Measurements from ENCODE around the gene DYNLT1. TPM values are rescaled to one million over a fixed set of nuclear protein-coding genes. Genes with fewer than 3 reads are reported as not detected.

The DYNLT1 gene
- polyA plus RNA-seq, 1 donor from 2014 or later, result 320 TPM

DNA sequence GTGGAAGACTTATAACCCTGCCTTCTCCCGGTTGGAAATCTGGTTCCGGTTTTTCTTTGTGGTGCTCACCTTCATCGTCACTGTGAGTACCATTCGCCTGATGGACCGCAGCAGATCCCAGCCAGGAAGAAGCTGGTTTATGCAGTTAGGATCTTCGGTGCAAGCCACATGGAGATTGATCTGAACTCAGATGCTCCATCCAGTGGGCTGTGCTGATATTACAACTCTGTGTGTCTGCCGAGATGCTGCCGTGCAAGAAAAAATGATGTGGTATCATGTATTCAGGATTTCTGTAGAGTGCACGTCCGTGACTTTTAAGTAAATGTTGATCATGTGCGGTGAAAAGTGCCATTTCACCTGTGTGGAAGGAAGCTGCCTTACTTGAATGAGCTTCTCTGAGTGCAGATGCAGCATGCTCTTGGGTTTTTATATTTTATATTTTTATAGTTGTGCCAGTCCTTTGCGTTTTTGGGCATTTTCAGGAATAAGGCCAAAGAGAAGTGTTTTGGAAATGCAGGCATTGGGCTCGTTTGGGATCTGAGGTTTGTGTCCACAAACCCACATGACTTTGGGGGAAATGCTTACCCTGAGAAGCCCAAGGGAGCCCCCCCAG, 39.2 kb downstream of the DYNLT1 start:
- Histone ChIP-seq H3K27me3 (ENCODE audit: insufficient read depth, low read depth, low read length) (no peaks in the 10 kb centered on the region), H3K9me2 (ENCODE audit: insufficient read depth, low read length) (no peaks in the 10 kb centered on the region), H3K79me2 (replicated peaks; ENCODE audit: insufficient read depth, low read length) (no peaks in the 10 kb centered on the region), H3K9ac (ENCODE audit: low read length) (no peak overlapping the region), H3K9me3 (ENCODE audit: low read length) (no peaks in the 10 kb centered on the region), H3K4me3 (ENCODE audit: low read length) (no peak overlapping the region), H3K4me2 (ENCODE audit: low read length) (no peak overlapping the region), H3K36me3 (ENCODE audit: insufficient read depth, low read length) (no peaks in the 10 kb centered on the region), H2AFZ (ENCODE audit: low read depth, low read length) (no peak overlapping the region), H4K20me1 (ENCODE audit: insufficient read depth) (no peaks in the 10 kb centered on the region), H3K27ac (ENCODE audit: low read length) (no peak overlapping the region), H3F3A (ENCODE audit: insufficient read depth, low read length, poor library complexity, severe bottlenecking) (no peaks in the 10 kb centered on the region)
- no peak for TF ChIP-seq POLR2AphosphoS5 (IDR thresholded peaks at IDR 0.05)
- peak; percentile 42 for TF ChIP-seq MXI1 (conservative IDR thresholded peaks at IDR 0.05; ENCODE audit: poor library complexity, severe bottlenecking)
- TF ChIP-seq SMC3 (conservative IDR thresholded peaks at IDR 0.05; ENCODE audit: poor library complexity), result peak; percentile 93
- TF ChIP-seq, protein P1, sequence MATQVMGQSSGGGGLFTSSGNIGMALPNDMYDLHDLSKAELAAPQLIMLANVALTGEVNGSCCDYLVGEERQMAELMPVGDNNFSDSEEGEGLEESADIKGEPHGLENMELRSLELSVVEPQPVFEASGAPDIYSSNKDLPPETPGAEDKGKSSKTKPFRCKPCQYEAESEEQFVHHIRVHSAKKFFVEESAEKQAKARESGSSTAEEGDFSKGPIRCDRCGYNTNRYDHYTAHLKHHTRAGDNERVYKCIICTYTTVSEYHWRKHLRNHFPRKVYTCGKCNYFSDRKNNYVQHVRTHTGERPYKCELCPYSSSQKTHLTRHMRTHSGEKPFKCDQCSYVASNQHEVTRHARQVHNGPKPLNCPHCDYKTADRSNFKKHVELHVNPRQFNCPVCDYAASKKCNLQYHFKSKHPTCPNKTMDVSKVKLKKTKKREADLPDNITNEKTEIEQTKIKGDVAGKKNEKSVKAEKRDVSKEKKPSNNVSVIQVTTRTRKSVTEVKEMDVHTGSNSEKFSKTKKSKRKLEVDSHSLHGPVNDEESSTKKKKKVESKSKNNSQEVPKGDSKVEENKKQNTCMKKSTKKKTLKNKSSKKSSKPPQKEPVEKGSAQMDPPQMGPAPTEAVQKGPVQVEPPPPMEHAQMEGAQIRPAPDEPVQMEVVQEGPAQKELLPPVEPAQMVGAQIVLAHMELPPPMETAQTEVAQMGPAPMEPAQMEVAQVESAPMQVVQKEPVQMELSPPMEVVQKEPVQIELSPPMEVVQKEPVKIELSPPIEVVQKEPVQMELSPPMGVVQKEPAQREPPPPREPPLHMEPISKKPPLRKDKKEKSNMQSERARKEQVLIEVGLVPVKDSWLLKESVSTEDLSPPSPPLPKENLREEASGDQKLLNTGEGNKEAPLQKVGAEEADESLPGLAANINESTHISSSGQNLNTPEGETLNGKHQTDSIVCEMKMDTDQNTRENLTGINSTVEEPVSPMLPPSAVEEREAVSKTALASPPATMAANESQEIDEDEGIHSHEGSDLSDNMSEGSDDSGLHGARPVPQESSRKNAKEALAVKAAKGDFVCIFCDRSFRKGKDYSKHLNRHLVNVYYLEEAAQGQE (IDR thresholded peaks at IDR 0.05; ENCODE audit: borderline replicate concordance), result no peak
- TF ChIP-seq TAF1 (IDR thresholded peaks at IDR 0.05; ENCODE audit: low read depth), result no peak
- no peak for TF ChIP-seq EZH2 (IDR thresholded peaks at IDR 0.05; ENCODE audit: borderline replicate concordance, insufficient read depth, low read length, poor library complexity, severe bottlenecking)
- peak; percentile 85 for TF ChIP-seq RAD21 (conservative IDR thresholded peaks at IDR 0.05)
- TF ChIP-seq, protein P2, sequence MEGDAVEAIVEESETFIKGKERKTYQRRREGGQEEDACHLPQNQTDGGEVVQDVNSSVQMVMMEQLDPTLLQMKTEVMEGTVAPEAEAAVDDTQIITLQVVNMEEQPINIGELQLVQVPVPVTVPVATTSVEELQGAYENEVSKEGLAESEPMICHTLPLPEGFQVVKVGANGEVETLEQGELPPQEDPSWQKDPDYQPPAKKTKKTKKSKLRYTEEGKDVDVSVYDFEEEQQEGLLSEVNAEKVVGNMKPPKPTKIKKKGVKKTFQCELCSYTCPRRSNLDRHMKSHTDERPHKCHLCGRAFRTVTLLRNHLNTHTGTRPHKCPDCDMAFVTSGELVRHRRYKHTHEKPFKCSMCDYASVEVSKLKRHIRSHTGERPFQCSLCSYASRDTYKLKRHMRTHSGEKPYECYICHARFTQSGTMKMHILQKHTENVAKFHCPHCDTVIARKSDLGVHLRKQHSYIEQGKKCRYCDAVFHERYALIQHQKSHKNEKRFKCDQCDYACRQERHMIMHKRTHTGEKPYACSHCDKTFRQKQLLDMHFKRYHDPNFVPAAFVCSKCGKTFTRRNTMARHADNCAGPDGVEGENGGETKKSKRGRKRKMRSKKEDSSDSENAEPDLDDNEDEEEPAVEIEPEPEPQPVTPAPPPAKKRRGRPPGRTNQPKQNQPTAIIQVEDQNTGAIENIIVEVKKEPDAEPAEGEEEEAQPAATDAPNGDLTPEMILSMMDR (IDR thresholded peaks at IDR 0.05; ENCODE audit: poor library complexity, severe bottlenecking), result peak; percentile 84

DNA sequence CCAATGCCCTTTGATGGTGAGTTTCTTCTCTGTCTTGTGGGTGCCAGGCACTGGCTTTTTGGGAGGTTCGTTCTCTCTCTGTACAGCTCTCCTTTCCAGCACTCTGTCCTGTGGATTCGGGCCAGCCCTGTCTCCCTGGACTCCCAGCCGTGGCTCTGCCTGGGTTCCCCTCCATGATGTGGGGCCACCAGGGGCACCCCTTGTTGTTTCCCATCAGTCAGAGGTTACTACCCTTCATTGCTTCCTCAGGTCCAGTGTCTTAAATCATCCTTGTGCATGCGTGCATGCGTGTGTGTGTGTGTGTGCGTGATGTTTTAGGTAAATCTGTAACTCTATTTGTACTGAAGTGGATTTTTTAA, 40.5 kb downstream of the DYNLT1 start:
- H3K9ac ChIP-seq (ENCODE audit: low read length), result no peak overlapping the region
- TF ChIP-seq, protein P1 (IDR thresholded peaks at IDR 0.05; ENCODE audit: borderline replicate concordance), result no peak
- TF ChIP-seq, protein P2 (IDR thresholded peaks at IDR 0.05; ENCODE audit: poor library complexity, severe bottlenecking), result no peak
- TF ChIP-seq TAF1 (IDR thresholded peaks at IDR 0.05; ENCODE audit: low read depth) (no peak), SMC3 (conservative IDR thresholded peaks at IDR 0.05; ENCODE audit: poor library complexity) (no peak), EZH2 (IDR thresholded peaks at IDR 0.05; ENCODE audit: borderline replicate concordance, insufficient read depth, low read length, poor library complexity, severe bottlenecking) (no peak), MXI1 (conservative IDR thresholded peaks at IDR 0.05; ENCODE audit: poor library complexity, severe bottlenecking) (no peak), EP300 (conservative IDR thresholded peaks at IDR 0.05; ENCODE audit: poor library complexity, severe bottlenecking) (no peak), RAD21 (conservative IDR thresholded peaks at IDR 0.05) (no peak), POLR2AphosphoS5 (IDR thresholded peaks at IDR 0.05) (no peak)
- H3F3A ChIP-seq (ENCODE audit: insufficient read depth, low read length, poor library complexity, severe bottlenecking), result no peaks in the 10 kb centered on the region
- H4K20me1 ChIP-seq (ENCODE audit: insufficient read depth), result no peaks in the 10 kb centered on the region
- H3K9me3 ChIP-seq (ENCODE audit: low read length), result no peaks in the 10 kb centered on the region
- no peaks in the 10 kb centered on the region for H3K27me3 ChIP-seq (ENCODE audit: insufficient read depth, low read depth, low read length)
- no peaks in the 10 kb centered on the region for H3K36me3 ChIP-seq (ENCODE audit: insufficient read depth, low read length)
- no peak overlapping the region for H3K4me3 ChIP-seq (ENCODE audit: low read length)
- no peak overlapping the region for H2AFZ ChIP-seq (ENCODE audit: low read depth, low read length)
- no peak overlapping the region for H3K4me2 ChIP-seq (ENCODE audit: low read length)
- H3K27ac ChIP-seq (ENCODE audit: low read length), result no peak overlapping the region
- no peaks in the 10 kb centered on the region for H3K9me2 ChIP-seq (ENCODE audit: insufficient read depth, low read length)
- H3K79me2 ChIP-seq (replicated peaks; ENCODE audit: insufficient read depth, low read length), result no peaks in the 10 kb centered on the region

Data from neural cell (in vitro differentiated cells).